ENCODE measurements around the gene KCNQ1.

KCNQ1 gene

DNA sequence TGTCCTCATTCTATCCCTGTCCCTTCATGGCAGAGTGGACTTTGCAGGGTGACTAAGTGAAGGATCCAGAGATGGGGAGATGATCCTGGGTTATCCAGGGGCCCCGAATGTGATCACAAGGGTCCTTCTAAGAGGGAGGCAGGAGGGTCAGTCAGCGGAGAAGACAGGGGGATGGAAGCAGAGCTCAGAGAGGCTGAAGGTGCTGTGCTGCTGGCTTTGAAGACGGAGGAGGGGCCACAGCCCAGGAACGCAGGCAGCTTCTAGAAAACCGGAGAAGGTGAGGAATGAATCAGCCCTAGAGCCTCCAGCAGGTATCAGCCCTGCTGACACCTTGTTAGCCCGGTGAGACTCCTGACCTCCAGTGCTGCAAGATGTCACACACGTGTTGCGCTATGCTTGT, 377.1 kb downstream of the KCNQ1 start:
- no peak for DNase-seq (ENCODE audit: low read depth)

GRCh38 chr11:2824851-2825250, 380.0 kb downstream of the KCNQ1 start:
- DNase-seq (ENCODE audit: low read depth): no peak

DNA sequence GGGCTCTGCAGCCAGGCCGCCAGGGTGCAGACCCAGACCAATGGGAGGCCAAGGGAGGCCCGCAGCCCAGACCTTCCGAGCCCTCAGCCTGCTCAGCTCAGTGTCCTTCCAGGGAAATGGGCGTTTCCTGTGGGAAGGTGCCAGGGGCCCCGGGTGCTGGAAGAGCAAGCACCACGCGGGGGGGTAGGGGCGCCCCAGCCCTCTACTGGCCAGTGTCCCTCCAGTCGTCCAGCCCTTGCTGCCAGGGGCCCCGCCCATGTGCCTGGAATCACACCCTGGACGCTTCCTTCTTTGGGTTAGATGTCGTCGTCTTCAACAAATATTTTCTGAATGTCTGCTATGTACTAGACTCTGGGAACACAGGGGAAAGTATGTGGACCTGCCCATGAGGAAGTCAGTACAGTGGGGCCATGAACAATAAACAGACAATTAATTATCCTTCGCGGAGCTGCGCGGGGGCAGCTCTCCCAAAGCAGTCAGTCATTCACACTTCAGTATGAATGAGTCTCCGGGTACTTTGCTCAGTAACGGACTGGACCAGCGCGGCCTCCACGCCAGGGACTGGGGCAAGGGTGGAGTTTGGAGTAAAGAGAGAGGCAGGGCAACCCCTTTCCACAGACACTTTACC, 380.6 kb downstream of the KCNQ1 start:
- no peak for DNase-seq (ENCODE audit: low read depth)

DNA sequence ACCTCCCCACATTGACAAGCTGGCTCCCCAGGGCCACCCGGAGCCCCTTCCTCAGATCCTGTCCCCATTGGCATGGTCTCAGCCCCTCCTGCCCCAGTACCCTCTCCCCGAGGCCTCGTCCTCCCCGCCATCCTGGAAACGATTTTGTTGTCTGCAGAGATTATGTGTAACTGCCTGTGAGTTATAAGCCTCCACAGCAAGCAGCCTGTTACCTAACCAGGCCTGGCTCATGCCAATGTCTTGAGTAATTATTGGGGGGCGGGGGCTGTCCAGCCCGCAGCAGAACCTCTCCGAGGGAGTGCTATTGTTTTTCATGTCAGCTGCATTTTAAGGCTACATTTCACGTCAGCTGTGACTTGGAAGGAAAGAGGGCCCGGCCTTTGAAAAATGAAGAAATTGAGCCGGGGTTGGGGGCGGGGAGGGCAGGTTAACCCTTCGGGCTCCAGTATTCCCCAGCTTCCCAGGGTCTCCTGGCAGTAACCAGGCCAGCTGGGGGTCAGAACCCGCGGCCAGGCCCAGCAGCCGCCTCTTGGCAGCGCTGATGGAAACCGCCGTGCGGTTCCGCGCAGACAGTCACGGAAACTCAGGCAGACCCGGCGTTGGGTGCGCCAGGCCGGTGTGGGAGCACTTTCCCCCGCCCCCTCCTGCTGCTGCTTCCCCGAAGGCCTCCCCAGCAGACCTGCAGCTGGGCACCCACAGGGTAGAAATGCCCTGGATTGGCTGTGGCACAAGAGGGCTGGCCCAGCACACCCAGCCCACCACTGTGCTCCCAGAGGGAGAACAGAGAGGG, 381.3 kb downstream of the KCNQ1 start:
- DNase-seq (ENCODE audit: low read depth): no peak

GRCh38 chr11:2826679-2827056, 381.9 kb downstream of the KCNQ1 start:
- DNase-seq (ENCODE audit: low read depth): no peak

- no peak for DNase-seq (ENCODE audit: low read depth)
Observed at GRCh38 chr11:2827256-2827655, 382.4 kb downstream of the KCNQ1 start.

DNA sequence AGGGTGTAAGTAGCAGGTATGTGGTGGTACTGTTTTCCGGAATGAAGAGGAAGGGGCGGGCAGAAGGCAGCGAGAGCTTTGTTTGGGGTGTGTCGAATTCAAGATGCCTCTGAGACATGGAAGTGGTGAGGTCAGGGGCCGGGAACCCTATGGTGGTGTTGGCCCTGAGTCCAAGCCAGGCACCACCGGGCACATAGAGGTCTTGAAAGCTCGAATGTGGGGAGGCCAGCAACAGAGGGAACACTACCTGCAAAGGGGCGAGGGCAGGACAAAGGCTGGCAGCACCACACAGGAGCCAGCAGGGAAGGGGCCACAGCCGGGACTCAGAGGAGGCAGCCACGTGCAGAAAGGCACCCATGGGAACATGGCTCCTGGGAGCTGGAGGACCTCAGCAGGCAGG, 383.0 kb downstream of the KCNQ1 start:
- DNase-seq (ENCODE audit: low read depth): no peak

DNA sequence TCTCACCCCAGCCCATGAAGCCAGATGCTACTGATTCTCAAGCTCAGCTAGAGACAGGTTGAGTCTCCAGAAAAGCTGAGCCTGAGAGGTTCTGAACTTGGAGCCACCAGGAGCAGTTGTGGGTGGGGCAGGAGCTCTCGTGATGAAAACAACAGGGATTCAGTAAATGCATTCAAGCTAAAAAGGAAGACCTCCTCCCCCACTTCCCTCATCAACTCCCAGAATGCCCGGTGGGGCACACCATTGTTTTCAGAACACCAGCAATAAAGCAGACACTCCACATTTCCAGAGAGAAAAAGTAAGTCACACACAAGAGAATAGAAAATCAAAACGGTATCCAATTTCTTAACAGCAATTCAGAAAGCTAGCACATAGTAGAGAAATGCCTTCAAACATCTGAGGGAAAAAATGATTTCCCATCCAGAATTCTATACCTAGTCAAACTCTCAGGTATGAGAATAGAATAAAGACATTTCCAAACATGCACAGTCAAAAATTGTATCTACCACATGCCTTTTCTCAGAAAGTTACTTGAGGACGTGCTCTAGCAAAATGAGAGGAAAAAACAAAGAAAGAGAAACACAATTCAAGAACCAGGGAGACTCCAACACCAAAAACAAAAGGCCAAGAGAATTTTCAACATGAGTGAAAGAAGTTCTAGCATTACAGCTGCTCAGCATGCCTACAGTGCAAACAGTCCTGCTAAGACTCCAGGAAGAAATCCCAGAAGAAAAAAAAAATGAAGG, 383.9 kb downstream of the KCNQ1 start:
- no peak for DNase-seq (ENCODE audit: low read depth)

GRCh38 chr11:2830030-2830812, 385.4 kb downstream of the KCNQ1 start:
- no peak for DNase-seq (ENCODE audit: low read depth)

GRCh38 chr11:2830886-2831285, 386.1 kb downstream of the KCNQ1 start:
- no peak for DNase-seq (ENCODE audit: low read depth)

DNA sequence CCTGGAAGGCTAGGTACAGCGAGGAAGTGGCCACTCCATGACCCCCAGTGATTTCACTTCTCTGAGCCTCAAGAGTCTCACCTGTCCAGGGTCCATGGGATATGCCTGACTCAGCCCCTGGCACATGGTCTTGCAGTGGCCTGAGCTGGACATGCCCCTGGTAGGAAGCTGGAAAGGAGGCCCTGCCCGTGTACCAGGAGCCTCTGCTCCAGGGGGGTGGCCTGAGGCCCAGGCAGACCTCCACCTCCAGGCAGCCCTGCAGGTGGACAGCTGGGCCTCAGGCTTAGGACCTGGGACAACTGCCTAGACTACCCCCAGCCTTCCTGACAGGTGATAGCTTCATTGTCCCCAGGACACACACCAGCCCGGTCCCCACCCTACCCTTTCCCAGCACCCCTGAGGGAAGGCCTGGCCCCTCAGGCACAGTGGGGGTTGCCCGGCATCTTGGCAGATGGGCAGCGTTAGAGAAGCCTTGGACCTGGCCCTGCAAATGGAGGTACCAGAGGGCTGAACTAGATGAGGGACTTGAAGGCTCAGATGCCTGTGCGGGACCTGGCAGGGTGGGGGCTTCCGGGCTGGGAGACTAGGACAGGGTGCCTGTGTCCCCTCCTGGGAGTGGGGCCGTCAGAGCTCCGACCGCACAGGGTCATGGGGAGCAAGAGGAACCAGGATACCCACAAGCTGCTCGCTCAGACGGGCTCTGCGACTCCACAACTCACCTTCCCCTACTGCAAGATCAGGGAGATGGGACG, 387.1 kb downstream of the KCNQ1 start:
- DNase-seq (ENCODE audit: low read depth): no peak

DNA sequence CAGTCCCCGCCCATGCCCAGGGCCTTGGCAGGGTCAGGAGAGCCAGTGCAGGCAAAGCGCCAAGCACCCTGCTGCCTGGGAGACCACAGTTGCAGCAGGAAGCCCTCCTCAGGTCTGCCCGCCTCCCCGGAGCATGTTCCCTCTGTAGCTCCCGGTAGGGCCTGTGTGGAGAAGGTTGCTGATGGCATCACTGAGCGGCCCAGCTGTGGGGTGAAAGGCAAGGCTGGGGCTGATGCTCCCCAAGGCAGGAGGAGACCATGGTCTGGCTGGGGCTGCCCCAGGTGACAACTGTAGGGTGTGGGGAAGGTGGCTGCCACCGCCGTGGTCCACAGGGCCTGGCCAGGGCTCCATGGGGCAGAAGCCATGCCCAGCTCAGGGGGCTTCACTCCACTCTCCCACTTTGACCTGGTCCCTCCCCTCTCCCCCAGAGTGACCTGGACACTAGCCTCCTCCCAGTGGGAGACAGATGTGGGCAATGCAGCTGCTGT, 387.8 kb downstream of the KCNQ1 start:
- DNase-seq (ENCODE audit: low read depth): no peak

- no peak for DNase-seq (ENCODE audit: low read depth)
Observed at GRCh38 chr11:2833051-2833715, 388.4 kb downstream of the KCNQ1 start.

GRCh38 chr11:2833716-2834502, 389.1 kb downstream of the KCNQ1 start:
- DNase-seq (ENCODE audit: low read depth): no peak

GRCh38 chr11:2834503-2835273, 389.9 kb downstream of the KCNQ1 start:
- DNase-seq (ENCODE audit: low read depth): no peak

DNA sequence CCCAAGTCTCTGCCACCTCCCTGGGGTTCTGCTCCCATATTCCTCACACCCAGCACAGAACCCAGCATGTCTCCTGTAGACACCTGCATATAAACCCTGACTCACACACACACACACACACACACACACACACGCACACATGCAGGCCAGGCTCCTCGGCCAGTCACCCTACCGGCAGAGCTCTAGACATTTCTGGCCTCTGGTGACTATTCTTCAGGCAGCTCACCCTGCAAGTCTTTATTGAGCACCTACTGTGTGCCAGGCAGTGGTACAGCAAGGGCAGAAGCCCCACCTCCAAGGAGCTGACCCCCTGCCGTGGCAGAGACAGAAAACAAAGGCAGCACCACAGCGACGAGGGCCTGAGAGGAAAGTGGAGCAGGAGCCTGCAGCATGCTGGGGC, 390.5 kb downstream of the KCNQ1 start:
- DNase-seq (ENCODE audit: low read depth): no peak

DNA sequence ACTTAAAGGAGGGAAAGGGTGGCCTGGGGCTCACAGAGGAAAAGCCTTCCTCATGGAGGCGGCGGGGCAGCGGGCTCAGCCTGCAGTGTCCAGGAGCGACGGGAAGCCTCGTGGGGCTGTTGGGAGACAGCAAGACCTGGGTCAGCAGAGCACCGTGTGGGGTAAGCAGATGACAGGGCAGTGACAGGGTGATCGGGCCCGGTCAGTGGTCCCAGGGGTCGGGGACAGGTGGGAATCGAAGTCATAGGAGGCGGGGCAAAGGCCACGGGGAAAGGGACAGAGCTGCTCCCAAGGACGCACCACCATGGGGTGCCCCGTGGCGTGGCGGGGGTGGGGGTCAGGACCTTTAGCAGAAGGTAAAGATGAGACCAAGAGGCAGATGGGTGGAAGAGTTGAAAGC, 390.9 kb downstream of the KCNQ1 start:
- no peak for DNase-seq (ENCODE audit: low read depth)

DNA sequence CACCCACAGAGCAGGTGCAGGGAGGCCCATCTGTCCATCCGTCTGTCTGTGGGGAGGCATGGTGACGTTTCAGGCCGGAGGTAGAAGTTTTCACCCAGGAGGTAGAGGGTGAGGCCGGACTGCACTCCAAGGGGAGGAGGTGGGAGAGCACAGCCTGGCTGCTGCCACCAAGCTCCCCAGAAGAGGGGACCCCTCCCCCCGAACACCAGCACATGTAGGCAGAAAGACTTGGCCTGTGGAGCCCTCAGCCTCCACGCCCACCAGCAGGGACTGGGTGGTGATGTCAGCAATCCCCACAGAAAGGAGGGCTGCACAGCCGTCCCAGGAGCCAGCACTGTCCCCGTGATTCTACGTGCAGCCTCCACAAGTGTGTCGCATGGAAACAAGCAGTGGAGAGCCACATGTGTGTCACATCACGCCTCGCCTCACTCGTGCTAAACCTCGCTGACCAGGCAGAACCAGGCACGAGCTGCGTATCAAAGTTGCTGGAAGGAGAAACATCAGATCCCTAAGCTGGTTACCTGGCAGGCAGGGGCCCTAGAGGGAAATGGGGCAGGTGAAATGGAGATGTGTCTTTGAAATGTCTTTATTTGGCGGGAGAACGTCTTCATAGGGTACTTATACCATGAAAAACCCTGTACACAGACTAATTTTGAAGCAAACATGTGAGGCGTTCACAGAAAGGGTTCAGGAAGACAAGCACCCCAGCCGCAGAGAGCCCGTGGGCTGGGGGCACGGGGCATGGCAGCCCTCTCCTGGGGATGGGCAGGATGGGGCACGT, 391.7 kb downstream of the KCNQ1 start:
- no peak for DNase-seq (ENCODE audit: low read depth)

Measured in T follicular helper cell (primary cell).